ENCODE results near the gene NAALADL2. TPM values are rescaled to one million over a fixed set of nuclear protein-coding genes. Genes with fewer than 3 reads are reported as not detected.

NAALADL2 gene
- total and polyA plus RNA-seq, 2 donors from 2014 or later, result 2.0 to 20.2 TPM

GRCh38 chr3:175585898-175586297 lies 726.8 kb downstream of the NAALADL2 start:
- Histone ChIP-seq H3K27ac (ENCODE audit: low read depth in 2 of 2, low read length in 2 of 2) (no peak overlapping the region), H3K27me3 (ENCODE audit: control insufficient read depth, insufficient read depth, low read length) (no peaks in the 10 kb centered on the region), H3K9me3 (ENCODE audit: control insufficient read depth in 2 of 3, insufficient read depth in 1 of 3, low read length in 3 of 3) (no peaks in the 10 kb centered on the region), H3K36me3 (ENCODE audit: control insufficient read depth in 2 of 3, insufficient read depth in 3 of 3, low read length in 3 of 3) (no peaks in the 10 kb centered on the region), H3K4me1 (ENCODE audit: control insufficient read depth in 2 of 3, insufficient read depth in 2 of 3, low read depth in 1 of 3, low read length in 3 of 3) (no peaks in the 10 kb centered on the region), H3K9ac (ENCODE audit: low read length in 3 of 3) (no peak overlapping the region), H3K4me3 (ENCODE audit: low read length in 3 of 3) (no peak overlapping the region)
- TF ChIP-seq CTCF (IDR thresholded peaks at IDR 0.05; ENCODE audit: borderline replicate concordance, extremely low read depth, insufficient read depth), result no peak
- intact Hi-C loops (cut with DNase I), result no loop called here
- FAIRE-seq (no peak), DNase-seq (no peak)

DNA sequence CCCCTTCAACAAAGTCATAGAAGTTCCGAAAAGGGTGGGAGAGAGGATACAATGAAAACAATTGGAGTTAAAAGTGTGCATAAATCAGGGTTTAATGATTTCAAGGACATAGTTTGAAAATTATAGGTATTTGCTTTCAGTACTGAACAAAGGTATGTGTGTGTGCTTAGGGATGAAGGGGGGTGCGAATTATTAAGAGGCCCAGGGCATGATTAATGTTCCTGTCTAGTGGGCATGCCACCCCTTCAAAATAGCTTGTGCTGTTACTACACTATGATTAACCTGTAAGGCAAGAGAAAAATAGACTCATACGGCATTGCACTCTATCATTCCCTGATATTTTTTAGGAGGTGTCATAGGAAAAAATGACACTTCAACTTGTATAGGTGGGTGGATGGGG lies 731.6 kb downstream of the NAALADL2 start:
- Histone ChIP-seq H3K4me3 (ENCODE audit: low read length in 3 of 3) (no peak overlapping the region), H3K36me3 (ENCODE audit: control insufficient read depth in 2 of 3, insufficient read depth in 3 of 3, low read length in 3 of 3) (no peaks in the 10 kb centered on the region), H3K4me1 (ENCODE audit: control insufficient read depth in 2 of 3, insufficient read depth in 2 of 3, low read depth in 1 of 3, low read length in 3 of 3) (no peaks in the 10 kb centered on the region), H3K9me3 (ENCODE audit: control insufficient read depth in 2 of 3, insufficient read depth in 1 of 3, low read length in 3 of 3) (peaks cover 0 to 10% (median 1%) of the 10 kb centered on the region in 3 donors), H3K9ac (ENCODE audit: low read length in 3 of 3) (no peak overlapping the region), H3K27ac (ENCODE audit: low read depth in 2 of 2, low read length in 2 of 2) (no peak overlapping the region), H3K27me3 (ENCODE audit: control insufficient read depth, insufficient read depth, low read length) (no peaks in the 10 kb centered on the region)
- DNase-seq (peak in 1 of 5 donors; percentile 9), FAIRE-seq (no peak)
- TF ChIP-seq CTCF (IDR thresholded peaks at IDR 0.05; ENCODE audit: borderline replicate concordance, extremely low read depth, insufficient read depth), result no peak
- intact Hi-C loops (cut with DNase I), result no loop called here

- no peak for TF ChIP-seq CTCF (IDR thresholded peaks at IDR 0.05; ENCODE audit: borderline replicate concordance, extremely low read depth, insufficient read depth)
- Histone ChIP-seq H3K27me3 (ENCODE audit: control insufficient read depth, insufficient read depth, low read length) (no peaks in the 10 kb centered on the region), H3K9me3 (ENCODE audit: control insufficient read depth in 2 of 3, insufficient read depth in 1 of 3, low read length in 3 of 3) (peaks cover 0 to 10% (median 1%) of the 10 kb centered on the region in 3 donors), H3K36me3 (ENCODE audit: control insufficient read depth in 2 of 3, insufficient read depth in 3 of 3, low read length in 3 of 3) (no peaks in the 10 kb centered on the region), H3K4me1 (ENCODE audit: control insufficient read depth in 2 of 3, insufficient read depth in 2 of 3, low read depth in 1 of 3, low read length in 3 of 3) (no peaks in the 10 kb centered on the region), H3K27ac (ENCODE audit: low read depth in 2 of 2, low read length in 2 of 2) (no peak overlapping the region), H3K9ac (ENCODE audit: low read length in 3 of 3) (no peak overlapping the region), H3K4me3 (ENCODE audit: low read length in 3 of 3) (no peak overlapping the region)
- FAIRE-seq (no peak), DNase-seq (no peak)
- intact Hi-C loops (cut with DNase I), result no loop called here
These were observed 732.2 kb downstream of the NAALADL2 start for GRCh38 chr3:175591375-175591774.

- Histone ChIP-seq H3K36me3 (ENCODE audit: control insufficient read depth in 2 of 3, insufficient read depth in 3 of 3, low read length in 3 of 3) (no peaks in the 10 kb centered on the region), H3K4me3 (ENCODE audit: low read length in 3 of 3) (no peak overlapping the region), H3K9ac (ENCODE audit: low read length in 3 of 3) (no peak overlapping the region), H3K27ac (ENCODE audit: low read depth in 2 of 2, low read length in 2 of 2) (no peak overlapping the region), H3K27me3 (ENCODE audit: control insufficient read depth, insufficient read depth, low read length) (no peaks in the 10 kb centered on the region), H3K9me3 (ENCODE audit: control insufficient read depth in 2 of 3, insufficient read depth in 1 of 3, low read length in 3 of 3) (peaks cover 0 to 10% (median 1%) of the 10 kb centered on the region in 3 donors), H3K4me1 (ENCODE audit: control insufficient read depth in 2 of 3, insufficient read depth in 2 of 3, low read depth in 1 of 3, low read length in 3 of 3) (no peaks in the 10 kb centered on the region)
- no peak for TF ChIP-seq CTCF (IDR thresholded peaks at IDR 0.05; ENCODE audit: borderline replicate concordance, extremely low read depth, insufficient read depth)
- intact Hi-C loops (cut with DNase I), result no loop called here
- DNase-seq (no peak), FAIRE-seq (no peak)
These were observed 734.2 kb downstream of the NAALADL2 start for GRCh38 chr3:175593331-175593730.

Data from kidney (tissue), 14 donors.